OCI-LY7 (cell line): ENCODE measurements around the gene IFT43. TPM values are rescaled to one million over a fixed set of nuclear protein-coding genes. Genes with fewer than 3 reads are reported as not detected.

Experiments used
- BruUV-seq: library from RNA; stranded (reverse); fragments of 400-500 nt; replicated peaks from 2 replicates; lab custom pipeline; 2021; lab: Mats Ljungman, UMichigan
- CTCF ChIA-PET: fragments of 300-600 bp; sonication (Branson Sonifier 250); formaldehyde crosslinking; loops from one replicate; lab custom pipeline; 2022; ENCODE audit warnings: antibody characterized with exemption; ENCODE audit not compliant: unreplicated experiment; lab: Charles Lee
- POLR2A ChIA-PET: fragments of 300-600 bp; sonication (Branson Sonifier 250); formaldehyde crosslinking; loops from one replicate; lab custom pipeline; 2022; ENCODE audit warnings: antibody characterized with exemption; lab: Charles Lee
- DNase-seq: peaks from one replicate; pipeline ENCODE4 v3.0.0-alpha.2; 2015; ENCODE audit warnings: low spot score
- H2AFZ ChIP-seq: fragments of 200-600 bp; sonication (generic), shearing (Covaris generic); 2 replicates; pipeline ENCODE4 v1.6.1; 2014; ENCODE audit warnings: mild to moderate bottlenecking, antibody characterized with exemption, low read length, moderate library complexity
- H3K27ac ChIP-seq: fragments of 200-600 bp; sonication (generic); 2 replicates; pipeline ENCODE4 v1.5.1; 2014; ENCODE audit warnings: mixed run types, low read depth, mild to moderate bottlenecking, moderate library complexity, low read length, inconsistent platforms; ENCODE audit not compliant: poor library complexity, severe bottlenecking
- H3K36me3 ChIP-seq: fragments of 200-600 bp; sonication (generic); 2 replicates; pipeline ENCODE4 v1.6.1; 2014; ENCODE audit warnings: mild to moderate bottlenecking, antibody characterized with exemption, low read length, moderate library complexity, mixed read lengths; ENCODE audit not compliant: insufficient read depth
- H3K4me1 ChIP-seq: fragments of 200-600 bp; sonication (generic); 2 replicates; pipeline ENCODE4 v1.5.1; 2014; ENCODE audit warnings: mild to moderate bottlenecking, low read length; ENCODE audit not compliant: insufficient read depth, poor library complexity, severe bottlenecking
- H3K4me2 ChIP-seq: fragments of 200-600 bp; sonication (generic); 2 replicates; pipeline ENCODE4 v1.6.1; 2014; ENCODE audit warnings: mild to moderate bottlenecking, low read length
- H3K4me3 ChIP-seq: fragments of 200-600 bp; sonication (generic); 2 replicates; pipeline ENCODE4 v1.5.1; 2014; ENCODE audit warnings: mild to moderate bottlenecking, low read depth, low read length; ENCODE audit not compliant: poor library complexity, severe bottlenecking
- H3K79me2 ChIP-seq: fragments of 200-600 bp; sonication (generic); 2 replicates; pipeline ENCODE4 v1.6.1; 2016; ENCODE audit warnings: low read depth, mild to moderate bottlenecking, low read length, moderate library complexity, mixed read lengths; ENCODE audit not compliant: insufficient read depth
- H3K9me2 ChIP-seq: fragments of 200-600 bp; sonication (generic); 2 replicates; pipeline ENCODE4 v1.6.1; 2016; ENCODE audit warnings: mild to moderate bottlenecking, low read length, mixed read lengths; ENCODE audit not compliant: insufficient read depth
- H3K9me3 ChIP-seq: fragments of 200-600 bp; sonication (generic); 2 replicates; pipeline ENCODE4 v1.6.1; 2014; ENCODE audit warnings: mild to moderate bottlenecking, mixed run types, low read length, mixed read lengths
- H4K20me1 ChIP-seq: fragments of 200-600 bp; sonication (generic); 2 replicates; pipeline ENCODE4 v1.6.1; 2014; ENCODE audit warnings: mild to moderate bottlenecking, antibody characterized with exemption, low read length, moderate library complexity, mixed read lengths; ENCODE audit not compliant: insufficient read depth
- CTCF ChIP-seq: fragments of 200-600 bp; sonication (generic); conservative IDR thresholded peaks from 2 replicates; pipeline ENCODE4 v1.5.1; 2014; ENCODE audit warnings: mild to moderate bottlenecking, antibody characterized with exemption, low read length, moderate library complexity, mixed read lengths
- EZH2phosphoT487 ChIP-seq: fragments of 200-600 bp; sonication (generic); IDR thresholded peaks from 2 replicates; pipeline ENCODE4 v1.6.1; 2018; ENCODE audit warnings: low read depth, borderline replicate concordance, mild to moderate bottlenecking, mixed run types, antibody characterized with exemption, low read length, moderate library complexity, mixed read lengths
- intact Hi-C: fragments of 100-400 bp; cut with micrococcal nuclease; formaldehyde crosslinking; loops from one replicate; pipeline ENCODE4 v1.10.0; 2022; ENCODE audit not compliant: unreplicated experiment
- total RNA-seq, 2 experiments: library from RNA; depleted of rRNA in 1 of 2; stranded (reverse); fragments of >200 nt in 1 of 2; shearing (Covaris generic) in 1 of 2; gene quantifications; 2 replicates each; pipeline ENCODE4 v1.2.3, GENCODE V29; 2014 to 2022

The IFT43 gene
- total RNA-seq, 2 experiments from 2014 or later, result 9.3 to 13.6 TPM

DNA sequence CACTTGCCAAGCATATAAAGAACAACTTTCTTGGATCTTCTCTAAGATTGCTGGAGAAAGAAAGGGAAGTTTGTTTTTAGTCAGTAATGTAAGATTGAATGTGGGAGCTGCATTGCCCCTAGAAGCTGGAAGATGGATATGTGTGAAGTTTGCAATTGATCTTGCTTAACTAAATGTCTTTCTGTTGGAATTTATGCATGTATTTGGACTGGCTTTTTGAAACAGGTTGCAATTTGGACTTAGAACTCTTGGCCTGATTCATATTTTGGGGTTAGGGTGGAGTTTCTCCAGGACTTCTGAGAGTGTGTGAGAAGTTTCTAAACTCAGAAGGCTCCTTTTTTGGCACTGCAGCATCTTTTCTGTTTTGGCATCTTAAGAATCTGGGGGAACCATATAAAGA lies 26.4 kb downstream of the IFT43 start:
- BruUV-seq, result no TSS peak
- intact Hi-C loops, result no loop called here
- H3K4me3 ChIP-seq, result no peak overlapping the region
- H2AFZ ChIP-seq, result no peak overlapping the region
- H3K9me2 ChIP-seq, result no peaks in the 10 kb centered on the region
- H3K27ac ChIP-seq, result no peak overlapping the region
- no peak for DNase-seq
- no peaks in the 10 kb centered on the region for H3K36me3 ChIP-seq
- CTCF ChIA-PET, result no interaction called here
- H4K20me1 ChIP-seq, result no peaks in the 10 kb centered on the region
- no peaks in the 10 kb centered on the region for H3K79me2 ChIP-seq
- H3K4me1 ChIP-seq, result peaks cover 8% of the 10 kb centered on the region
- H3K4me2 ChIP-seq, result no peak overlapping the region
- POLR2A ChIA-PET, result no interaction called here
- no peak for TF ChIP-seq EZH2phosphoT487
- TF ChIP-seq CTCF, result no peak
- no peaks in the 10 kb centered on the region for H3K9me3 ChIP-seq

DNA sequence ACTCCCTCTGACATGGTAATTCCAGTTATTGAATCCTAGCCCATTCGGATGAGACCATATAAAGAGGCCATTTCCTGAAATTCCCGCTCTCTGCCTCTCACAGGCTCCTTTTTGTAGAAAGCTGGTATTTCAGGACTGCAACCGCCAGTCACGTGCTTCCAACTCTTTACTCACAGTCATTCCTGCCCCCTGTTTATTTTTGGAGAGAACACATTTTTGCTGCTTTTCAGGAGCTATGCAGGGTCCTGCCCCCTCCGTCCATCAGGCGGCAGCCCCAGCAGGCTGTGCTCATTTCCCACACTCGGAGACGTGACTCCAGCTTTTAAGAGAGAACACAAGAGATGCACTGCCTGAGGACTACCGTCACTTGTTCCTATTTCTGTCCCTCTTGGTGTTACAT lies 26.8 kb downstream of the IFT43 start:
- Histone ChIP-seq H3K9me2 (no peaks in the 10 kb centered on the region), H3K36me3 (no peaks in the 10 kb centered on the region), H3K27ac (no peak overlapping the region), H3K4me2 (no peak overlapping the region), H3K4me1 (peaks cover 8% of the 10 kb centered on the region), H3K9me3 (no peaks in the 10 kb centered on the region), H3K4me3 (no peak overlapping the region), H3K79me2 (no peaks in the 10 kb centered on the region), H4K20me1 (no peaks in the 10 kb centered on the region), H2AFZ (no peak overlapping the region)
- no TSS peak for BruUV-seq
- ChIA-PET POLR2A (no interaction called here), CTCF (no interaction called here)
- no peak for DNase-seq
- intact Hi-C loops, result no loop called here
- TF ChIP-seq EZH2phosphoT487 (no peak), CTCF (no peak)

- BruUV-seq, result no TSS peak
- H3K79me2 ChIP-seq, result no peaks in the 10 kb centered on the region
- H4K20me1 ChIP-seq, result no peaks in the 10 kb centered on the region
- peaks cover 12% of the 10 kb centered on the region; the same call in 1 of the 2 replicates for H3K9me3 ChIP-seq
- no peak overlapping the region for H3K4me2 ChIP-seq
- intact Hi-C loops, result no loop called here
- no peaks in the 10 kb centered on the region for H3K36me3 ChIP-seq
- no peak for DNase-seq
- CTCF ChIA-PET, result no interaction called here
- no peak overlapping the region for H3K27ac ChIP-seq
- no peak overlapping the region for H2AFZ ChIP-seq
- H3K4me1 ChIP-seq, result peaks cover 8% of the 10 kb centered on the region
- TF ChIP-seq EZH2phosphoT487 (no peak), CTCF (no peak)
- POLR2A ChIA-PET, result no interaction called here
- H3K4me3 ChIP-seq, result no peak overlapping the region
- no peaks in the 10 kb centered on the region for H3K9me2 ChIP-seq
Measured at GRCh38 chr14:76015191-76015590, 29.6 kb downstream of the IFT43 start.
